Neutrophil (primary cell): Measurements from ENCODE around the gene HINT3.
"Not testable (repeated sequence)": the region's sequence is repeated elsewhere in the genome, so short reads cannot be mapped to it uniquely, and the experiment has no call there.

Source experiments
- H3K27ac ChIP-seq: fragments of 200-600 bp; sonication (generic); 2 replicates; pipeline ENCODE4 v1.5.1; 2016; ENCODE audit warnings: mild to moderate bottlenecking, moderate library complexity
- H3K27me3 ChIP-seq: fragments of 200-600 bp; sonication (generic); 2 replicates; pipeline ENCODE4 v1.6.0; 2016; ENCODE audit warnings: mild to moderate bottlenecking
- H3K36me3 ChIP-seq: fragments of 200-600 bp; sonication (generic); 2 replicates; pipeline ENCODE4 v1.5.1; 2017
- H3K4me1 ChIP-seq, 2 experiments: fragments of 200-600 bp in 1 of 2; sonication (generic) in 1 of 2; 1 replicate in 1 of 2; 2 replicates in 1 of 2; pipeline versions ENCODE4 v1.5.1 to v1.6.1; 2013 to 2016; ENCODE audit warnings: low read depth in 1 of 2, low read length in 1 of 2, mild to moderate bottlenecking in 1 of 2, moderate library complexity in 1 of 2; ENCODE audit not compliant: control insufficient read depth in 1 of 2, insufficient read depth in 1 of 2
- H3K4me3 ChIP-seq, 2 experiments: fragments of 200-600 bp in 1 of 2; sonication (generic) in 1 of 2; 1 replicate in 1 of 2; 2 replicates in 1 of 2; pipeline ENCODE4 v1.5.1; 2013 to 2016; ENCODE audit warnings: low read depth in 1 of 2, low read length in 1 of 2, mild to moderate bottlenecking in 1 of 2, moderate library complexity in 1 of 2
- H3K9me3 ChIP-seq: fragments of 200-600 bp; sonication (generic); 2 replicates; pipeline ENCODE4 v1.5.1; 2016
- TF ChIP-seq, protein P1 (sequence below): fragments of 200-600 bp; sonication (generic); IDR thresholded peaks from 2 replicates; pipeline ENCODE4 v1.5.1; 2016; ENCODE audit warnings: antibody characterized with exemption

Gene HINT3

GRCh38 chr6:125966569-125966968 is 10.0 kb downstream of the HINT3 start:
- Histone ChIP-seq H3K4me3 (no peak overlapping the region), H3K9me3 (no peaks in the 10 kb centered on the region), H3K4me1 (no peaks in the 10 kb centered on the region), H3K27me3 (no peaks in the 10 kb centered on the region), H3K36me3 (peaks cover 14% of the 10 kb centered on the region), H3K27ac (no peak overlapping the region)
- TF ChIP-seq, protein P1, sequence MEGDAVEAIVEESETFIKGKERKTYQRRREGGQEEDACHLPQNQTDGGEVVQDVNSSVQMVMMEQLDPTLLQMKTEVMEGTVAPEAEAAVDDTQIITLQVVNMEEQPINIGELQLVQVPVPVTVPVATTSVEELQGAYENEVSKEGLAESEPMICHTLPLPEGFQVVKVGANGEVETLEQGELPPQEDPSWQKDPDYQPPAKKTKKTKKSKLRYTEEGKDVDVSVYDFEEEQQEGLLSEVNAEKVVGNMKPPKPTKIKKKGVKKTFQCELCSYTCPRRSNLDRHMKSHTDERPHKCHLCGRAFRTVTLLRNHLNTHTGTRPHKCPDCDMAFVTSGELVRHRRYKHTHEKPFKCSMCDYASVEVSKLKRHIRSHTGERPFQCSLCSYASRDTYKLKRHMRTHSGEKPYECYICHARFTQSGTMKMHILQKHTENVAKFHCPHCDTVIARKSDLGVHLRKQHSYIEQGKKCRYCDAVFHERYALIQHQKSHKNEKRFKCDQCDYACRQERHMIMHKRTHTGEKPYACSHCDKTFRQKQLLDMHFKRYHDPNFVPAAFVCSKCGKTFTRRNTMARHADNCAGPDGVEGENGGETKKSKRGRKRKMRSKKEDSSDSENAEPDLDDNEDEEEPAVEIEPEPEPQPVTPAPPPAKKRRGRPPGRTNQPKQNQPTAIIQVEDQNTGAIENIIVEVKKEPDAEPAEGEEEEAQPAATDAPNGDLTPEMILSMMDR = no peak

- no peaks in the 10 kb centered on the region for H3K4me1 ChIP-seq
- H3K4me3 ChIP-seq = no peak overlapping the region
- H3K27ac ChIP-seq = no peak overlapping the region
- TF ChIP-seq, protein P1 = no peak
- no peaks in the 10 kb centered on the region for H3K9me3 ChIP-seq
- H3K36me3 ChIP-seq = peaks cover 25% of the 10 kb centered on the region
- no peaks in the 10 kb centered on the region for H3K27me3 ChIP-seq
Measured at GRCh38 chr6:125968493-125968892, 11.9 kb downstream of the HINT3 start.

GRCh38 chr6:125970760-125971159 is 14.2 kb downstream of the HINT3 start:
- Histone ChIP-seq H3K36me3 (peaks cover 40% of the 10 kb centered on the region), H3K27me3 (no peaks in the 10 kb centered on the region), H3K27ac (no peak overlapping the region), H3K9me3 (no peaks in the 10 kb centered on the region), H3K4me3 (no peak overlapping the region), H3K4me1 (no peaks in the 10 kb centered on the region)
- TF ChIP-seq, protein P1 = no peak

DNA sequence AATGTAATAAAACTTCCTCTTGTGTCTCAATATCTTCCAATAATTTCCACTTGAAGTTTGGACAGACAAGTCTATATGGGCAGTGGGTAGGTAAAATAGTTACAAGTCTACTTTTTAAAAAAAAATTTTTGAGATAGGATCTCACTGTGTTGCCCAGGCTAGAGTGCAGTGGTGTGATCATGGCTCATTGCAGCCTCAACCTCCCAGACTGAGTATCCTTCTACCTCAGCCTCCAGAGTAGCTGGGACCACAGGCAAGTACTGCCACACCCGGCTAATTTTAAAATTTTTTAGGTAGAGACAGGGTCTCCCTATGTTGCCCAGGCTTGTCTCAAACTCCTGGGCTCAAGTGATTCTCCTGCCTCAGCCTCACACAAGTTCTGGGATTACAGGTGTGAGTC is 15.9 kb downstream of the HINT3 start:
- not testable (repeated sequence) for H3K27me3 ChIP-seq, H3K4me3 ChIP-seq, H3K4me1 ChIP-seq, H3K9me3 ChIP-seq, H3K27ac ChIP-seq
- H3K36me3 ChIP-seq = peaks cover 46% of the 10 kb centered on the region

- Histone ChIP-seq H3K9me3 (no peaks in the 10 kb centered on the region), H3K36me3 (peaks cover 41% of the 10 kb centered on the region), H3K27ac (peak overlapping the region; percentile 43), H3K27me3 (no peaks in the 10 kb centered on the region), H3K4me1 (no peaks in the 10 kb centered on the region), H3K4me3 (no peak overlapping the region)
- TF ChIP-seq, protein P1 = no peak
Measured at GRCh38 chr6:125974214-125974866, 17.8 kb downstream of the HINT3 start.

GRCh38 chr6:125979101-125979500 is 22.5 kb downstream of the HINT3 start:
- no peaks in the 10 kb centered on the region for H3K4me1 ChIP-seq
- no peaks in the 10 kb centered on the region for H3K27me3 ChIP-seq
- TF ChIP-seq, protein P1 = no peak
- H3K27ac ChIP-seq = no peak overlapping the region
- no peaks in the 10 kb centered on the region for H3K9me3 ChIP-seq
- H3K36me3 ChIP-seq = peaks cover 56% of the 10 kb centered on the region
- H3K4me3 ChIP-seq = no peak overlapping the region
